ENCODE results near the gene WNK2.

WNK2 gene

GRCh38 chr9:93196096-93197055 lies 12.4 kb downstream of the WNK2 start:
- DNase-seq (ENCODE audit: low read depth) = no peak
- no peak overlapping the region for H3K4me3 ChIP-seq (ENCODE audit: low read depth, low read length)

DNA sequence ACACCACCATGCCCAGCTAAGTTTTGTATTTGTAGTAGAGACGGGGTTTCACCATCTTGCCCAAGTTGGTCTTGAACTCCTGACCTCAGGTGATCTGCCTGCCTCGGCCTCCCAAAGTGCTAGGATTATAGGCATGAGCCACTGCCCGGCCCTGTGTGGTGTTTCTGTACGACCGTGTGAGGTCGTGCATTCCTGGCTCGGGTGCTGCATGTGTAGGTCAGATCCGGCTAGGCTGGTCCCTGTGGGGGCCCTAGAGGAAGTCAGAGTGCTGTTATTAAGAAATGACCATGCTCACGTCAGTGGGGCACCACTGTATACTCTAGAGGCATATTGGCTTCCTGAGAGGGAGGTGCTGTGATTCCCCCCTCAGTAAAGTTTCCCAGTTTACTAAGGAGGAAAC lies 13.7 kb downstream of the WNK2 start:
- H3K4me3 ChIP-seq (ENCODE audit: low read depth, low read length) = no peak overlapping the region
- no peak for DNase-seq (ENCODE audit: low read depth)

GRCh38 chr9:93198117-93198837 lies 14.3 kb downstream of the WNK2 start:
- no peak overlapping the region for H3K4me3 ChIP-seq (ENCODE audit: low read depth, low read length)
- no peak for DNase-seq (ENCODE audit: low read depth)

GRCh38 chr9:93198838-93199625 lies 15.1 kb downstream of the WNK2 start:
- no peak for DNase-seq (ENCODE audit: low read depth)
- no peak overlapping the region for H3K4me3 ChIP-seq (ENCODE audit: low read depth, low read length)

DNA sequence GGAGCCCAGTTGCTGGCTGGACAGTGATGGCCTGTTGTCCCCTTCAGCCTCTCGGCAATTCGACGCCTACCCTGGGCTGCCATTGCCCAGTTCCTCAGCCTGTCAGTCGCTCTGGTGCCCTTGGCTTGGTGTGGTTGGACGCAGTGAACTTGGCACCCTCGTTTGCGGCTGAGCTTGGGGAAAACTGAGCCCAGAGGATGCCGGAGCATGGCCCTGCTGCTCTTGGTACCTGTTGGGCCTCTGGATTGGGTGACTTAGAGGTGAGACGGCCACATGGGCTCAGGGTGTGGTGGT lies 16.5 kb downstream of the WNK2 start:
- no peak for DNase-seq (ENCODE audit: low read depth)
- H3K4me3 ChIP-seq (ENCODE audit: low read depth, low read length) = no peak overlapping the region

DNA sequence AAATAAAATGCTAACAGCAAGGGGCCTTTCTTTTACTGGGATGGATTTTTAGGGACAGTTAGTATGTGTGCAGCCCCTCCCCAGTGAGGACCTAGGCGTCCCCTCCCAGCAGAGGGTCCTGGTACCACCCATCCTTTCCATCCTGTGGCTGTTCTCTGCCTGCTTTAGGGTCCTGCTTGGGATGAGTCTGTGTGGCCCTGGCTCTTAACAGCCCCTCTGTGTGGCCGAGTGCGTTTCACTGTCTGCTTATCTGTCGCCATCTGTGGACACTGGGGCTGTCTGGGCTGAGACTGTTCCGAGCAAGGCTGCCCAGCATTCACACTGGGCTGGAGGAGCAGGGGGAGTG lies 17.0 kb downstream of the WNK2 start:
- no peak for DNase-seq (ENCODE audit: low read depth)

DNA sequence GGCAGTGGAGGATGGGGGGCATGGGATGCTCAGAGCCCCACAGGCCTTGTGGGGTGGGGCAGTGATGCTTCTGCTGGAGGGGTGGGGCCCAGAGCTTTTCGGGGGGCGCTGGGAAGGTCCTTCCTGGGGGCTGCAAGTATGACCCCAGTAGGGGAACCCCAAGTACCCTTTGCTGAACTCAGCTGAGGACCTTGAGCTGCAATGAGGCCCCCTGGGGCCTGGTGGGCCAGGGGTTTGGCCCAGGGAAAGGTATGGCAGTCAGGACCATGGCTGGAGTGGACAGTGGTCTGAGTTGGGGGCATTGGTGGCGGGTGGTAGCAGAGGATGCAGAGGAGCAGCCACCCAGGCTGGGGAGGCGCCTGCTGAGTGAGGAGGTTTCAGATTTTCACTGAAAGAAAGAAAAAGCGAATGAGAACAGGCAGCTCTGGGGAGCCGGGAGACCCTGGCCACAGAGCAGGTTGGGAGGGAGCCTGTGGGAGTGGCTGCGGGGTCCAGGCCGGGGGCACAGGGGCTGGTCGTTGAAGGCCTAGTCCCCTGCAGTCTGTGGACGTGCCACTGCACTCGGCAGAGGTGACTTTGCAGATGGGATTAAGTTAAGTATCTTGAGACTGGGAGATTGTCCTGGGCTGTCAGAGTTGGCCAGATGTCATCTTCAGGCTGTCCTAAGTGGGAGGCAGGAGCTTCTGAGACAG lies 19.2 kb downstream of the WNK2 start:
- no peak for DNase-seq (ENCODE audit: low read depth)
- H3K4me3 ChIP-seq (ENCODE audit: low read depth, low read length) = no peak overlapping the region

More for the DNA sequence above, 17.0 kb downstream of the WNK2 start:
- no peak overlapping the region for H3K4me3 ChIP-seq (ENCODE audit: low read depth, low read length)

GRCh38 chr9:93203718-93204469 lies 20.0 kb downstream of the WNK2 start:
- DNase-seq (ENCODE audit: low read depth) = no peak
- no peak overlapping the region for H3K4me3 ChIP-seq (ENCODE audit: low read depth, low read length)

- DNase-seq (ENCODE audit: low read depth) = no peak
- H3K4me3 ChIP-seq (ENCODE audit: low read depth, low read length) = no peak overlapping the region
Observed at GRCh38 chr9:93204470-93205043, 20.6 kb downstream of the WNK2 start.

GRCh38 chr9:93205045-93205768 lies 21.3 kb downstream of the WNK2 start:
- no peak overlapping the region for H3K4me3 ChIP-seq (ENCODE audit: low read depth, low read length)
- DNase-seq (ENCODE audit: low read depth) = no peak

GRCh38 chr9:93205896-93206575 lies 22.1 kb downstream of the WNK2 start:
- H3K4me3 ChIP-seq (ENCODE audit: low read depth, low read length) = no peak overlapping the region
- DNase-seq (ENCODE audit: low read depth) = no peak

DNA sequence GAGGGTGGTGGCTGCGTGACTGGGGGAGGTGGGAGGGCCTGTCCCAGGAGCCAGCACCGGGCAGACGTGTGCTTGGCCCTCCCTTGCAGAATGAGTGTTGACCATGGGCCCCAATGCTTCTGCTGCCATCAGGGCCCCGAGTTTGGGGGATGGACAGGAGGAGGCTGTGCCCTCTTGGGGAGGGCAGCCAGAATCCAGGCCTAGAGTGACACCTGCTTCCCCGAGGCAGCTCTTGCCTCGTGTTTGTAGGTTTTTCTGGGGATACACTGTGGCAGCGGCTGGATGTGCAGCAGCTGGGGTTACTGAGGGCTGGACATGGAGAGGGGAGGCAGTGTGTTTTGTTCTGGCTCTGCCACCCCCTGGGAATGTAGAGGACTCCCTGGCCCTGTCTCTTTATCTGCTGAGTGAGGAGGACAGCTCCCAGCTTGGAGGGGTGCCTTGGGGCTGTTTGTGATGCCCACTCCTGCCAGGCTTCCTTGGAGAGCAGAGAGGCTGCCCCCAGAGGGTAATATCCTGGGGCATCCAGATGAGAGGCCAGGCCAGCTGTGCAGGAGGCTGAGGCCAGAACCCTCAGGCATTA lies 22.7 kb downstream of the WNK2 start:
- no peak overlapping the region for H3K4me3 ChIP-seq (ENCODE audit: low read depth, low read length)
- no peak for DNase-seq (ENCODE audit: low read depth)

GRCh38 chr9:93207326-93207814 lies 23.4 kb downstream of the WNK2 start:
- H3K4me3 ChIP-seq (ENCODE audit: low read depth, low read length) = no peak overlapping the region
- DNase-seq (ENCODE audit: low read depth) = peak; percentile 17

GRCh38 chr9:93207860-93208734 lies 24.2 kb downstream of the WNK2 start:
- no peak for DNase-seq (ENCODE audit: low read depth)
- no peak overlapping the region for H3K4me3 ChIP-seq (ENCODE audit: low read depth, low read length)

- no peak for DNase-seq (ENCODE audit: low read depth)
- no peak overlapping the region for H3K4me3 ChIP-seq (ENCODE audit: low read depth, low read length)
Observed at GRCh38 chr9:93209097-93209496, 25.2 kb downstream of the WNK2 start.
